ENCODE data around the gene GOLM1.

GOLM1 gene

GRCh38 chr9:86021166-86021565 lies 78.2 kb downstream of the GOLM1 start:
- Histone ChIP-seq H3K9me2 (replicated peaks; ENCODE audit: insufficient read depth, low read length) (no peaks in the 10 kb centered on the region), H3K27me3 (replicated peaks; ENCODE audit: insufficient read depth, low read length) (no peaks in the 10 kb centered on the region), H4K20me1 (ENCODE audit: insufficient read depth, low read length) (no peaks in the 10 kb centered on the region), H3K4me2 (ENCODE audit: low read depth, low read length) (no peak overlapping the region), H3F3A (ENCODE audit: insufficient read depth, low read length) (no peaks in the 10 kb centered on the region), H3K27ac (ENCODE audit: low read length) (no peak overlapping the region), H3K79me2 (ENCODE audit: low read length) (no peaks in the 10 kb centered on the region), H2AFZ (ENCODE audit: low read length) (no peak overlapping the region), H3K4me3 (ENCODE audit: low read length) (no peak overlapping the region), H3K9ac (ENCODE audit: low read length) (no peak overlapping the region), H3K36me3 (replicated peaks; ENCODE audit: insufficient read depth, low read length) (no peaks in the 10 kb centered on the region), H3K4me1 (ENCODE audit: low read length) (peaks cover 5% of the 10 kb centered on the region; the same call in 1 of the 2 replicates), H3K9me3 (replicated peaks; ENCODE audit: insufficient read depth, low read length) (no peaks in the 10 kb centered on the region)
- TF ChIP-seq CTCF (IDR thresholded peaks at IDR 0.05; ENCODE audit: low read length) (no peak), EZH2phosphoT487 (IDR thresholded peaks at IDR 0.05; ENCODE audit: low read length) (no peak), EZH2 (optimal IDR thresholded peaks at IDR 0.05; ENCODE audit: low read depth, low read length) (no peak)
- DNase-seq = no peak

- no peak overlapping the region for H2AFZ ChIP-seq (ENCODE audit: low read length)
- DNase-seq = no peak
- H3K9ac ChIP-seq (ENCODE audit: low read length) = no peak overlapping the region
- H3K27ac ChIP-seq (ENCODE audit: low read length) = no peak overlapping the region
- no peaks in the 10 kb centered on the region for H3K79me2 ChIP-seq (ENCODE audit: low read length)
- no peaks in the 10 kb centered on the region for H3K36me3 ChIP-seq (replicated peaks; ENCODE audit: insufficient read depth, low read length)
- no peaks in the 10 kb centered on the region for H3K9me3 ChIP-seq (replicated peaks; ENCODE audit: insufficient read depth, low read length)
- H3K4me1 ChIP-seq (ENCODE audit: low read length) = peaks cover 5% of the 10 kb centered on the region; the same call in 1 of the 2 replicates
- H3K27me3 ChIP-seq (replicated peaks; ENCODE audit: insufficient read depth, low read length) = no peaks in the 10 kb centered on the region
- H3F3A ChIP-seq (ENCODE audit: insufficient read depth, low read length) = no peaks in the 10 kb centered on the region
- TF ChIP-seq EZH2 (optimal IDR thresholded peaks at IDR 0.05; ENCODE audit: low read depth, low read length) (no peak), CTCF (IDR thresholded peaks at IDR 0.05; ENCODE audit: low read length) (no peak), EZH2phosphoT487 (IDR thresholded peaks at IDR 0.05; ENCODE audit: low read length) (no peak)
- H3K9me2 ChIP-seq (replicated peaks; ENCODE audit: insufficient read depth, low read length) = no peaks in the 10 kb centered on the region
- H3K4me2 ChIP-seq (ENCODE audit: low read depth, low read length) = no peak overlapping the region
- no peak overlapping the region for H3K4me3 ChIP-seq (ENCODE audit: low read length)
- H4K20me1 ChIP-seq (ENCODE audit: insufficient read depth, low read length) = no peaks in the 10 kb centered on the region
Observed at GRCh38 chr9:86020731-86021130, 78.6 kb downstream of the GOLM1 start.

- Histone ChIP-seq H3K36me3 (replicated peaks; ENCODE audit: insufficient read depth, low read length) (no peaks in the 10 kb centered on the region; the same call in 1 of the 2 replicates), H3K79me2 (ENCODE audit: low read length) (no peaks in the 10 kb centered on the region)
- no peak for DNase-seq
Observed at GRCh38 chr9:86009133-86009532, 90.2 kb downstream of the GOLM1 start.

More at GRCh38 chr9:86009133-86009532, 90.2 kb downstream of the GOLM1 start:
- Histone ChIP-seq H3F3A (ENCODE audit: insufficient read depth, low read length) (no peaks in the 10 kb centered on the region), H3K9ac (ENCODE audit: low read length) (no peak overlapping the region), H3K4me3 (ENCODE audit: low read length) (no peak overlapping the region), H3K4me2 (ENCODE audit: low read depth, low read length) (no peak overlapping the region), H3K9me2 (replicated peaks; ENCODE audit: insufficient read depth, low read length) (no peaks in the 10 kb centered on the region), H4K20me1 (ENCODE audit: insufficient read depth, low read length) (no peaks in the 10 kb centered on the region), H3K27ac (ENCODE audit: low read length) (no peak overlapping the region), H3K9me3 (replicated peaks; ENCODE audit: insufficient read depth, low read length) (no peaks in the 10 kb centered on the region), H3K27me3 (replicated peaks; ENCODE audit: insufficient read depth, low read length) (no peaks in the 10 kb centered on the region), H2AFZ (ENCODE audit: low read length) (no peak overlapping the region), H3K4me1 (ENCODE audit: low read length) (peaks cover 9% of the 10 kb centered on the region)
- TF ChIP-seq EZH2 (optimal IDR thresholded peaks at IDR 0.05; ENCODE audit: low read depth, low read length) (no peak), CTCF (IDR thresholded peaks at IDR 0.05; ENCODE audit: low read length) (no peak), EZH2phosphoT487 (IDR thresholded peaks at IDR 0.05; ENCODE audit: low read length) (no peak)

Measured in MM.1S (cell line).